Breast epithelium (tissue), 4 donors: ENCODE measurements around the gene AP2A1. TPM values are rescaled to one million over a fixed set of nuclear protein-coding genes. Genes with fewer than 3 reads are reported as not detected.
"Not testable (repeated sequence)": the region's sequence is repeated elsewhere in the genome, so short reads cannot be mapped to it uniquely, and the experiment has no call there.

Source experiments
- DNase-seq, 2 donors: peaks; one replicate each; pipeline ENCODE4 v3.0.0-alpha.2; 2019; ENCODE audit warnings: low spot score in 2 of 2
- H3K27ac ChIP-seq, 2 donors: fragments of 200-600 bp; sonication (generic) in 1 of 2; one replicate each; pipeline ENCODE4 v1.5.1; 2016 to 2019; ENCODE audit warnings: mild to moderate bottlenecking in 1 of 2
- H3K27me3 ChIP-seq, 2 donors: fragments of 200-600 bp; sonication (generic) in 1 of 2; one replicate each; pipeline versions ENCODE4 v1.5.1 to v1.6.0; 2017 to 2019; ENCODE audit warnings: control low read depth in 1 of 2, mild to moderate bottlenecking in 1 of 2
- H3K36me3 ChIP-seq: fragments of 200-600 bp; one replicate; pipeline ENCODE4 v1.5.1; 2019
- H3K4me1 ChIP-seq, 2 donors: fragments of 200-600 bp; sonication (generic); one replicate each; pipeline ENCODE4 v1.5.1; 2016 to 2019; ENCODE audit warnings: control low read depth in 1 of 2
- H3K4me3 ChIP-seq, 3 donors: fragments of 200-600 bp; sonication (generic); 1 replicate in 2 of 3; 2 replicates in 1 of 3; pipeline ENCODE4 v1.5.1; 2016 to 2019; ENCODE audit warnings: mild to moderate bottlenecking in 3 of 3, moderate library complexity in 2 of 3
- H3K9me3 ChIP-seq, 2 donors: fragments of 200-600 bp; sonication (generic) in 1 of 2; one replicate each; pipeline ENCODE4 v1.5.1; 2016 to 2019; ENCODE audit warnings: control low read depth in 1 of 2
- CTCF ChIP-seq, 3 donors: fragments of 450-650 bp; IDR thresholded peaks; one replicate each; pipeline ENCODE4 v1.5.1; 2016 to 2017; ENCODE audit warnings: antibody characterized with exemption in 3 of 3, mild to moderate bottlenecking in 3 of 3, moderate library complexity in 3 of 3
- POLR2A ChIP-seq: fragments of 450-650 bp; IDR thresholded peaks from one replicate; pipeline ENCODE4 v1.6.1; 2016; ENCODE audit warnings: antibody characterized with exemption, mild to moderate bottlenecking, moderate library complexity
- POLR2AphosphoS5 ChIP-seq, 3 donors: sonication (generic); formaldehyde crosslinking; IDR thresholded peaks; one replicate each; pipeline ENCODE4 v1.6.1; 2017; ENCODE audit warnings: antibody characterized with exemption in 3 of 3
- intact Hi-C: fragments of 100-400 bp; cut with DNase I; formaldehyde crosslinking; loops from one replicate; pipeline ENCODE4 v1.15.1; 2023; ENCODE audit warnings: low total_unique reads
- total RNA-seq, 3 donors: library from RNA; depleted of rRNA; stranded (reverse); fragments of >200 nt; gene quantifications; one replicate each; pipeline ENCODE4 v1.1.0, GENCODE V29; 2016

Gene AP2A1
- total RNA-seq, 3 donors from 2014 or later, result 42.1 to 71.0 (median 59.3) TPM

- Histone ChIP-seq H3K9me3 (no peaks in the 10 kb centered on the region), H3K27ac (peak within 1 kb of the TSS; percentile 91 to 99), H3K36me3 (no peaks in the 10 kb centered on the region), H3K4me3 (peak within 1 kb of the TSS; percentile 72 to 86 (median 83)), H3K4me1 (no peaks in the 10 kb centered on the region), H3K27me3 (no peaks in the 10 kb centered on the region)
- intact Hi-C loops, result no loop called here
- DNase-seq, result peak; percentile 75 to 80
- peak; percentile 54 for TF ChIP-seq POLR2A
- peak in 2 of 3 donors; percentile 59 to 83 for TF ChIP-seq CTCF (IDR thresholded peaks at IDR 0.05)
- TF ChIP-seq POLR2AphosphoS5 (IDR thresholded peaks at IDR 0.05), result peak; percentile 60 to 83 (median 71)
These were observed 51.3 kb downstream of the AP2A1 start, which contains the start of gene MED25 for GRCh38 chr19:49817964-49818648. Gene MED25 (plus strand): TSS chr19:49818289. CDS start chr19:49818342, 53 bp downstream.

GRCh38 chr19:49818649-49819370 is 52.0 kb downstream of the AP2A1 start:
- TF ChIP-seq CTCF (IDR thresholded peaks at IDR 0.05), result no peak
- no peak for TF ChIP-seq POLR2A
- no peak for TF ChIP-seq POLR2AphosphoS5 (IDR thresholded peaks at IDR 0.05)
- H3K27ac ChIP-seq, result peak overlapping the region; percentile 91 to 99
- DNase-seq, result no peak
- peak overlapping the region; percentile 72 to 86 (median 83) for H3K4me3 ChIP-seq
- no peaks in the 10 kb centered on the region for H3K27me3 ChIP-seq
- H3K4me1 ChIP-seq, result no peaks in the 10 kb centered on the region
- intact Hi-C loops, result no loop called here
- H3K36me3 ChIP-seq, result no peaks in the 10 kb centered on the region
- no peaks in the 10 kb centered on the region for H3K9me3 ChIP-seq

- DNase-seq, H3K27ac ChIP-seq, H3K4me1 ChIP-seq, intact Hi-C loops, H3K9me3 ChIP-seq, H3K36me3 ChIP-seq, H3K27me3 ChIP-seq: not testable (repeated sequence)
- peak overlapping the region; percentile 72 to 86 (median 83) for H3K4me3 ChIP-seq
These were observed 52.8 kb downstream of the AP2A1 start for GRCh38 chr19:49819452-49820115.

GRCh38 chr19:49820125-49820524 is 53.3 kb downstream of the AP2A1 start:
- Histone ChIP-seq H3K4me3 (no peak overlapping the region), H3K27me3 (no peaks in the 10 kb centered on the region), H3K9me3 (no peaks in the 10 kb centered on the region), H3K36me3 (no peaks in the 10 kb centered on the region), H3K4me1 (no peaks in the 10 kb centered on the region), H3K27ac (no peak overlapping the region)
- intact Hi-C loops, result no loop called here
- no peak for TF ChIP-seq POLR2AphosphoS5 (IDR thresholded peaks at IDR 0.05)
- TF ChIP-seq CTCF (IDR thresholded peaks at IDR 0.05), result no peak
- no peak for TF ChIP-seq POLR2A
- no peak for DNase-seq

GRCh38 chr19:49823472-49823871 is 56.7 kb downstream of the AP2A1 start:
- H3K27ac ChIP-seq, result no peak overlapping the region
- no peak for DNase-seq
- TF ChIP-seq POLR2AphosphoS5 (IDR thresholded peaks at IDR 0.05), result no peak
- no peak for TF ChIP-seq CTCF (IDR thresholded peaks at IDR 0.05)
- no peak overlapping the region for H3K4me3 ChIP-seq
- H3K27me3 ChIP-seq, result no peaks in the 10 kb centered on the region
- no peaks in the 10 kb centered on the region for H3K9me3 ChIP-seq
- no peaks in the 10 kb centered on the region for H3K36me3 ChIP-seq
- intact Hi-C loops, result no loop called here
- H3K4me1 ChIP-seq, result no peaks in the 10 kb centered on the region
